IMR-90 (cell line): Measurements from ENCODE around the gene EPN2. TPM values are rescaled to one million over a fixed set of nuclear protein-coding genes. Genes with fewer than 3 reads are reported as not detected.

ENCODE experiments used
- ATAC-seq: fragments of 200-7000 bp; cut with Tn5 transposase; 2 replicates; pipeline ENCODE4 v1.9.1; 2020; ENCODE audit warnings: low read depth, mild to moderate bottlenecking, moderate library complexity
- BruUV-seq: library from RNA; stranded (reverse); fragments of 400-500 nt; replicated peaks from 2 replicates; lab custom pipeline; 2021; lab: Mats Ljungman, UMichigan
- CTCF ChIA-PET: fragments of 300-600 bp; formaldehyde crosslinking; extraction: SDS; loops from one replicate; lab custom pipeline; 2021; ENCODE audit warnings: antibody characterized with exemption; lab: Yijun Ruan, JAX
- POLR2A ChIA-PET: fragments of 300-600 bp; sonication (Branson Sonifier 250); formaldehyde crosslinking; loops from one replicate; lab custom pipeline; 2022; ENCODE audit warnings: antibody characterized with exemption; ENCODE audit not compliant: unreplicated experiment; lab: Charles Lee
- DNase-seq: peaks from one replicate; pipeline ENCODE4 v3.0.0; 2013
- H2AFZ ChIP-seq: replicated peaks from 2 replicates; pipeline ENCODE3; 2013; ENCODE audit warnings: low read length, mild to moderate bottlenecking; ENCODE audit not compliant: poor library complexity
- H2AK5ac ChIP-seq: 2 replicates; pipeline ENCODE4 v1.6.1; 2013; ENCODE audit warnings: low read depth, low read length, inconsistent platforms
- H2AK9ac ChIP-seq: replicated peaks from 2 replicates; pipeline ENCODE3; 2013; ENCODE audit warnings: mild to moderate bottlenecking, low read depth, low read length, moderate library complexity; ENCODE audit not compliant: poor library complexity
- H2BK120ac ChIP-seq: 2 replicates; pipeline ENCODE4 v1.6.1; 2013; ENCODE audit warnings: low read depth, low read length, inconsistent platforms
- H2BK15ac ChIP-seq: 3 replicates; pipeline ENCODE4 v1.6.1; 2013; ENCODE audit warnings: low read depth, low read length, inconsistent platforms
- H2BK20ac ChIP-seq: 2 replicates; pipeline ENCODE4 v1.6.1; 2013; ENCODE audit warnings: low read depth, mild to moderate bottlenecking, inconsistent platforms, low read length, moderate library complexity
- H2BK5ac ChIP-seq: 2 replicates; pipeline ENCODE4 v1.6.1; 2013; ENCODE audit warnings: mild to moderate bottlenecking, low read depth, low read length, inconsistent platforms; ENCODE audit not compliant: poor library complexity, severe bottlenecking
- H3K14ac ChIP-seq: replicated peaks from 2 replicates; pipeline ENCODE4 v1.6.1; 2013; ENCODE audit warnings: low read depth, low read length, inconsistent platforms
- H3K18ac ChIP-seq: 2 replicates; pipeline ENCODE4 v1.6.1; 2013; ENCODE audit warnings: low read depth, low read length, control low read depth
- H3K23ac ChIP-seq: 2 replicates; pipeline ENCODE4 v1.6.1; 2013; ENCODE audit warnings: low read depth, low read length, inconsistent platforms
- H3K27ac ChIP-seq: 2 replicates; pipeline ENCODE4 v1.5.1; 2013; ENCODE audit warnings: mild to moderate bottlenecking, control low read depth, low read length; ENCODE audit not compliant: insufficient read depth
- H3K27me3 ChIP-seq: 2 replicates; pipeline ENCODE4 v1.6.1; 2013; ENCODE audit warnings: low read length; ENCODE audit not compliant: control insufficient read depth, insufficient read depth
- H3K36me3 ChIP-seq: 2 replicates; pipeline ENCODE4 v1.6.1; 2013; ENCODE audit warnings: low read length, mixed read lengths; ENCODE audit not compliant: control insufficient read depth, insufficient read depth
- H3K4ac ChIP-seq: 2 replicates; pipeline ENCODE4 v1.6.1; 2013; ENCODE audit warnings: low read depth, low read length, inconsistent platforms
- H3K4me1 ChIP-seq: 2 replicates; pipeline ENCODE4 v1.6.1; 2013; ENCODE audit warnings: low read length, mixed read lengths; ENCODE audit not compliant: control insufficient read depth, insufficient read depth
- H3K4me2 ChIP-seq: 2 replicates; pipeline ENCODE4 v1.6.1; 2013; ENCODE audit warnings: low read depth, mild to moderate bottlenecking, control low read depth, low read length, moderate library complexity
- H3K4me3 ChIP-seq: 2 replicates; pipeline ENCODE4 v1.5.1; 2013; ENCODE audit warnings: low read depth, mild to moderate bottlenecking, control low read depth, low read length, moderate library complexity; ENCODE audit not compliant: insufficient read depth
- H3K56ac ChIP-seq: 2 replicates; pipeline ENCODE4 v1.6.1; 2013; ENCODE audit warnings: low read length, inconsistent platforms; ENCODE audit not compliant: insufficient read depth; ENCODE audit errors: extremely low read depth
- H3K79me1 ChIP-seq, 2 experiments: 2 replicates each; pipeline ENCODE4 v1.6.1; 2013; ENCODE audit warnings: low read length in 2 of 2, inconsistent platforms in 1 of 2, low read depth in 1 of 2
- H3K9ac ChIP-seq: 2 replicates; pipeline ENCODE4 v1.6.1; 2013; ENCODE audit warnings: low read depth, low read length, control low read depth
- H3K9me1 ChIP-seq: 2 replicates; pipeline ENCODE4 v1.6.1; 2013; ENCODE audit warnings: low read length, inconsistent platforms; ENCODE audit not compliant: insufficient read depth
- H3K9me3 ChIP-seq: 2 replicates; pipeline ENCODE4 v1.6.1; 2013; ENCODE audit warnings: low read length; ENCODE audit not compliant: control insufficient read depth, insufficient read depth
- H4K20me1 ChIP-seq: 2 replicates; pipeline ENCODE4 v1.6.1; 2013; ENCODE audit warnings: low read length, inconsistent platforms; ENCODE audit not compliant: insufficient read depth
- H4K5ac ChIP-seq: 2 replicates; pipeline ENCODE4 v1.6.1; 2013; ENCODE audit warnings: mild to moderate bottlenecking, low read depth, low read length, control low read depth
- H4K8ac ChIP-seq, 2 experiments: 2 replicates each; pipeline ENCODE4 v1.6.1; 2013; ENCODE audit warnings: low read depth in 2 of 2, low read length in 2 of 2, control low read depth in 1 of 2, inconsistent platforms in 1 of 2
- H4K91ac ChIP-seq: 2 replicates; pipeline ENCODE4 v1.6.1; 2013; ENCODE audit warnings: low read depth, low read length, inconsistent platforms; ENCODE audit not compliant: insufficient read depth
- MAZ ChIP-seq: IDR thresholded peaks from 2 replicates; pipeline ENCODE4 v1.6.1; 2012; ENCODE audit warnings: low read depth, mild to moderate bottlenecking, low read length, improper control_type of control experiment, moderate library complexity, borderline replicate concordance
- NFE2L2 ChIP-seq: fragments of 150-350 bp; IDR thresholded peaks from 2 replicates; pipeline ENCODE4 v1.6.1; 2016; ENCODE audit warnings: low read depth, mild to moderate bottlenecking, low read length
- SMC3 ChIP-seq: fragments of 150-350 bp; IDR thresholded peaks from 2 replicates; pipeline ENCODE4 v1.6.1; 2016; ENCODE audit warnings: low read depth, mild to moderate bottlenecking, antibody characterized with exemption, low read length, moderate library complexity
- WGBS, 2 experiments: methylation state at CpG; one replicate each; pipeline versions ENCODE4 v1.1.5 to v1.1.7; 2013; ENCODE audit warnings: missing lambda C conversion rate in 2 of 2; ENCODE audit not compliant: insufficient read length in 1 of 2; ENCODE audit errors: extremely low coverage in 2 of 2; 5-methylcytosine and 5-hydroxymethylcytosine counted together
- dilution Hi-C: fragments of 300-500 bp; cut with HindIII; formaldehyde crosslinking; loops from one replicate; pipeline ENCODE4 v1.14.3; 2018; ENCODE audit warnings: low sequenced_read_pairs; ENCODE audit not compliant: unreplicated experiment
- in situ Hi-C: fragments of 300-500 bp; cut with MboI; formaldehyde crosslinking; loops from 3 replicates; pipeline ENCODE4 v1.14.3; 2019; ENCODE audit warnings: low sequenced_read_pairs, inconsistent platforms, mixed read lengths
- intact Hi-C: fragments of 100-400 bp; cut with micrococcal nuclease; formaldehyde crosslinking; loops from 2 replicates; pipeline ENCODE4 v1.10.0; 2022
- polyA plus RNA-seq, 3 experiments: library from polyadenylated mRNA; depleted of rRNA; stranded (reverse); fragments of >200 nt; gene quantifications; 2 replicates each; pipeline ENCODE4 v1.2.3, GENCODE V29; 2012; ENCODE audit warnings: low replicate concordance in 1 of 3
- total RNA-seq: library from RNA; depleted of rRNA; stranded (reverse); fragments of >200 nt; gene quantifications from 2 replicates; pipeline ENCODE4 v1.2.3, GENCODE V29; 2012

Gene EPN2
- total and polyA plus RNA-seq, 2 of the 4 experiments (the other 2 are of a cell fraction), result 14.9 to 25.3 TPM

GRCh38 chr17:19329839-19330238, 92.7 kb downstream of the EPN2 start:
- peaks cover 0 to 37% of the 10 kb centered on the region in 2 experiments; a peak in 2 of 4 replicates for H3K79me1 ChIP-seq
- H4K20me1 ChIP-seq, result peaks cover 4% of the 10 kb centered on the region; the same call in 1 of the 2 replicates
- dilution Hi-C loops (no loop called here), in situ Hi-C loops (no loop called here), intact Hi-C loops (no loop called here)
- H2BK15ac ChIP-seq, result peak overlapping the region; percentile 67; the same call in 1 of the 3 replicates
- H3K4ac ChIP-seq, result peak overlapping the region; percentile 90
- WGBS, 2 experiments, result no CpG with 5 or more reads among the region's 2 CpGs
- peak overlapping the region; percentile 42; the same call in 1 of the 2 replicates for H3K14ac ChIP-seq
- H3K23ac ChIP-seq, result peak overlapping the region; percentile 45; the same call in 1 of the 2 replicates
- H3K18ac ChIP-seq, result no peak overlapping the region
- peak overlapping the region in 1 of 2 experiments; percentile 50; a peak in 1 of 4 replicates for H4K8ac ChIP-seq
- H2AFZ ChIP-seq, result no peak overlapping the region
- peak overlapping the region; percentile 51; the same call in 1 of the 2 replicates for H4K5ac ChIP-seq
- H3K4me3 ChIP-seq, result no peak overlapping the region
- H3K27ac ChIP-seq, result no peak overlapping the region
- H4K91ac ChIP-seq, result peak overlapping the region; percentile 74
- H2BK120ac ChIP-seq, result peak overlapping the region; percentile 75
- no peak for DNase-seq
- peak overlapping the region; percentile 95 for H2AK5ac ChIP-seq
- CTCF ChIA-PET, result interaction anchor here (1.6 kb wide), 1 partner anchor 17 kb away, joined by 4 read pairs; no protein-coding TSS in a partner anchor
- H3K56ac ChIP-seq, result no peak overlapping the region; the same call in 1 of the 2 replicates
- no TSS peak for BruUV-seq
- H3K4me2 ChIP-seq, result no peak overlapping the region
- POLR2A ChIA-PET, result no interaction called here
- peak overlapping the region; percentile 30 for H2AK9ac ChIP-seq
- TF ChIP-seq MAZ (no peak), NFE2L2 (no peak), SMC3 (no peak)
- H3K36me3 ChIP-seq, result peaks cover 14% of the 10 kb centered on the region; the same call in 1 of the 2 replicates
- peaks cover 35% of the 10 kb centered on the region for H3K4me1 ChIP-seq
- peaks cover 41% of the 10 kb centered on the region for H3K9me1 ChIP-seq
- H2BK20ac ChIP-seq, result peak overlapping the region; percentile 83
- H3K9me3 ChIP-seq, result no peaks in the 10 kb centered on the region
- H3K9ac ChIP-seq, result no peak overlapping the region
- no peak for ATAC-seq
- peak overlapping the region; percentile 50 for H2BK5ac ChIP-seq
- no peaks in the 10 kb centered on the region for H3K27me3 ChIP-seq
